NCI-H1092 (cell line): Measurements from ENCODE around the gene MYH7B.

Experiments
- DNase-seq: peaks from one replicate; lab custom pipeline; 2025; lab: John Stamatoyannopoulos, UW

MYH7B gene

DNA sequence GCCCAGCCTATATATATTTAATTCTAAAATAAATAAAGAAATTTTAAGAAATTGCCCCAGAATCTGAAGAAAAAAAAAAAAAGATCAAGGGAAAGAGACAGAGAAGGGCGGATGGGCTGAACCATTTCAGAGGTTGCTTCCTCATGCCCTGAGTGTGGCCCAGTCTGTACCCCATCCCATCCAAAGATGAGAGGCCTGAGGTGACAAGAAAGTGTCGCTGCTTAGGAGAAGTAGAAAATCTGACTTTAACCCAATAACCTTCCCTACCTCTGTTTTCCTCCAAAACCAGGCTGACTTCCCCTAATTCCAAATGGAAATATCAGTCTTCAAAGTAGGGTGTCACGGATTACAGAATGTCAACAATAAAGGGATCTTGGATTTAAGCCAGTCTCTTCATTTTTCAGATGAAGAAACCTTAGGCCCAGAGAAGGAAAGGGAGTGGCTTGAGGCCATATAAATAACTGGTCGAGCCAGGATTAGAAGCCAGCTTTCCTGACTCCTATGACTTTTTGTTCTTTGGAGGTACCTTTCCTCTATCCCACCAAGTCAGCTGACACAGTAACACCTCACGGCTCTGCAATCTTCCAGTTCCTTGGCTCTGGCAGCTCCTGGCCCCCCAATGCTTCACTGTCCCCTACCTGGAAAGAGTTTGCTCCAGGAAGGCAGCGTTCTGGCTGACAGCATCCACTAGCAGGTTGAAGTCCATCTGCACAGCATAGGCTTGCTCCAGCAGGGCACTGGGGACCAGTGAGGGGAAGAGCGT, 10.2 kb upstream of the MYH7B start:
- no peak for DNase-seq

DNA sequence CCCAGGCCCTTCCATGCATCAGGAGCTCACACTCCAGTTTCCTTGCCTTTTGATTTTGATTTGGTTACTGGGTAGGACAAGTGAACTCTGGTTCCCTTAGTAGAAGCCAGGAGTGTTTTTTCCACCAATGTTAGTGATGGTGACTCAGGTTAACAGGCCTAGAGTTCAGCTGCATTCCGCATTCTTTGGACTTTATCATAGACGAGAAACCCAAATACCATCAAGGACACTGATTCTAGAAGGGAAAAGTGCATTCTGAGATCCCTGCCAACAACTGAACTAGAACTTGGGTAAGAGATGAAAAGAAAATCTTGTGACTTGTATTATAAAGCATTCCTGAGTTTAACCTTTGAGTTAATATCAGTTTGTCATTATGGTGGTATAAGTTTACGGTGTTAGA, 9.0 kb upstream of the MYH7B start:
- no peak for DNase-seq

DNA sequence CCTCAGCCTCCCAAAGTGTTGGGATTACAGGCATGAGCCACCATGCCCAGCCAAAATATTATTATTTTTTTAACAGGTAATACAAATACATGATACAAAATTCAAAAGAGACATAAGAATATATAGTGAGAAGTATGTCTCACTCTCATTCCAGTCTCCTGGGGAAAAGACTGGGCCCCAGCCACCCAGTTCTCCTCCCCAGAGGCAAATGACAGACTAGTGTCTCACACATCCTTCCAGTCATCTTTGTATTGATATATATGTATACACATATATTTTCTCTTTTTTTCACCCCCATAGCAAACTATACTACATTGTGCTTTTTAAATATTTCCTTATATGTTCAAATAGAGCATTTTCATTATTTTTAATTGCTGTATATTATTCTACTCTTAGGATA, 8.3 kb upstream of the MYH7B start:
- no peak for DNase-seq

- no peak for DNase-seq
Measured at GRCh38 chr20:34948030-34948429, 7.6 kb upstream of the MYH7B start.

GRCh38 chr20:34949120-34949519, 6.5 kb upstream of the MYH7B start:
- DNase-seq = no peak

GRCh38 chr20:34951252-34951651, 4.4 kb upstream of the MYH7B start:
- DNase-seq = no peak

DNA sequence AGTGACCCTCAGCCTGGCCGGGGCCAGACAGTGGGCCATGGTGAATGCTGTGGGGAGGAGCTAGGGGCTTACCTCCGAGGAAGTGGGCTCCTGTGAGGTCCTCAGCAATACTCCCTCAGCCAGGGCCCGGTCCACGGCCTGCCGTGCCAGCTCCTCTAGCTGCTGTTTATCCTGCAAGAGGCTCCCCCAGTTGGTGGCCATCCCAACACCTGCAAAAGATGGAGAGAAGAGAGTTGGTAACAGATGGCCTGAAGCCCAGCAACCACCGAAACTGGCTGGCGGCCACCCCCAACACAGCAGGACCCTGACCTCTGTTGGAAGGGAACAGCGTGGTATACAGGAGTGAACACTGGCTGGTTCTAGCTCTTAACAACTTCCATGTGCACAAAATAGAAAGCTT, 4.0 kb upstream of the MYH7B start:
- DNase-seq = peak; percentile 7

DNA sequence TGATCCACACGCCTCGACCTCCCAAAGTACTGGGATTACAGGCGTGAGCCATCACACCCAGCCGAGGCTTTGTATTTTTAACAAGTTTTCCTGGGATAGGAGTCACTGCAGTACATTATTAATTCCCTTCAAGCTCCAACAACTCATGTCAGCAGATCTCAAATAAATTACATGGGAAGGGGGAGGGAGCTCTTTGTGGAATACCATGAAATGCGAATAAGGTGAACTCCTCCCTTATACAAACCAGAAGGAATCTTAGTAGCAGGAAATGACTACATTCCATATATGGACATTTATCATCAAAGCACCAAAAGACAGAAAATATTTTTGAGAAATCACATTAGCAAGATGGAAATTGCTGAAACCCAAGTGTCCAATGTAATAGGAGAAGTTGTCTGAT, 3.0 kb upstream of the MYH7B start:
- no peak for DNase-seq

DNA sequence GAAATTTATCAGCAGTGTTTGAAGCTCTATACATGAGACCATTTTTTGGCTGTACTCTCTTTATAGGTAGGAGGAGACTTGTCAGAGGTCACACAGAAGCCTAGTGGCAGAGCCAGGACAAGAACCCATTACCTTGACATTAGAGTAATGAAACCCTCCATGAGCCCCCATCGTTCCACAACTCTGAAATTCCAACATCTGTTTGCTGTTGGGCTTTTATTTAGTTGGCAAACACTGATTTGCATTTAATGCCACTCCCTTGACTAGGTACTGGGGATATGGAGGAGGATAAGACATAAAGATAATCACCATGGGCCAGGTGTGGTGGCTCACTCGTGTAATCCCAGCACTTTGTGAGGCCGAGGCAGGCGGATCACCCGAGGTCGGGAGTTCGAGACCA, 1.7 kb upstream of the MYH7B start:
- no peak for DNase-seq

DNA sequence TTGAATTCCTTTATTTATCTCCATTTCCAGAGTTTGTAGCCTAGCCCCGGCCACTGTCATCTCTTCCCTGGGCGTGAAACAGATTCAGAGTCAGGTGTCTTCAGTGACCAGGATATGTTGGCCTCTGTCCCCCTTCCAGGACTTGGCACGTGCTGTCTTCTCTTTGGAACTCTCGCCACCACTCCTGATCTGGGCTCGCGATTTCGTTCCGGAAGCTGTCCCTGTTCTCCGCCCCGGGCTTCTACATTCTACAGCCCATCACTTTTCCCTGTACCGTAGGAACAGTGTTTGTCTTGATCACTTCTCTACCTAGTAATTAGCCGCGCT, 801 bp upstream of the MYH7B start:
- no peak for DNase-seq

DNA sequence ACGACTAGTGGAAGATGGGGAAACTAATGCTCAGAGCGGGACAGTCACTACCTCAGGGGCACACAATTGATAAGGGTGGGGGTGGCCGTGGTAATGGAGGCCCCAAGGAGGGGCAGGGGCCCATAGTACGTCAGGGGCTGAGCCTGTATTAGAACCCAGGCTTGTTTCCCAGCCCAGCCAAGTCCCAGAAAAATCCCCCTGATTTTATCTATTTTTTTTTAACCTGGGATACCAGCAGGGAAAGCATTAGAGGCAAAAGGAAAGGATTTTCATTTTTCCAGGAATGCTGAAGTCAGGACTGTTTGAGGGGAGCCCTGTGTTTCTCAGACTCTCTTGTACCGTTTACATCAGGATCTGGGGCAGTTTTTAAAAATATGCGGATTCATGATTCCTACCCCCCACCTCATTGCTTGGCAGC, 382 bp downstream of the MYH7B start:
- DNase-seq = no peak

DNA sequence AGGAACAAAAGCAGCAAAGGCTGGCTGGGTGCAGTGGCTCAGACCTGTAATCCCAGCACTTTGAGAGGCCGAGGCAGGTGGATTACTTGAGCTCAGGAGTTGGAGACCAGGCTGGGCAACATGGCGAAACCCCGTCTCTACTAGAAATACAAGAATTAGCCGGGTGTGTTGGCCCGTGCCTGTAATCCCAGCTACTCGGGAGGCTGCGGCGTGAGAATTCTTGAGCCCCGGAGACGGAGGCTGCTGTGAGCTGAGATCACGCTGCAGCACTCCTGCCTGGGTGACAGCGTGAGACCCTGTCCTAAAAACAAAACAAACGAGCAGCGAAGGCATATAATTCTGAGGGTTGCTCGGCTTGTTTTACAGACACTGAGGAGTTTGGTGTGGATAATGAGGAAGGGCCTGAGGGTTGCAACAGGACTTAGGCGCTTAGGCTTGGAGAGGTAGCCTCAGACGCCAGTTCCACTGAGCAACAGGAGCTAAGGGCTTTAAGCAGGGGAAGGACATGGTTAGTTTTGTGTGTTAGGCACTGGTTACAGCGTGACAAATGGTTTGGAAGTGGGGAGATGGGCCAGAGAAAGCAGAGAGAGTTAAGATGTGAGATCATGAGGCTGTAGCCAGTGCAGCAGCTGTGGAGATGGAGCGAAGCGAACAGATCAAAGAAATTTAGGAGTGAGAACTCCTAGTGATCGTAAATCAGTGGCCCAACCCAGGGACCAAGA, 1.2 kb downstream of the MYH7B start:
- DNase-seq = no peak

DNA sequence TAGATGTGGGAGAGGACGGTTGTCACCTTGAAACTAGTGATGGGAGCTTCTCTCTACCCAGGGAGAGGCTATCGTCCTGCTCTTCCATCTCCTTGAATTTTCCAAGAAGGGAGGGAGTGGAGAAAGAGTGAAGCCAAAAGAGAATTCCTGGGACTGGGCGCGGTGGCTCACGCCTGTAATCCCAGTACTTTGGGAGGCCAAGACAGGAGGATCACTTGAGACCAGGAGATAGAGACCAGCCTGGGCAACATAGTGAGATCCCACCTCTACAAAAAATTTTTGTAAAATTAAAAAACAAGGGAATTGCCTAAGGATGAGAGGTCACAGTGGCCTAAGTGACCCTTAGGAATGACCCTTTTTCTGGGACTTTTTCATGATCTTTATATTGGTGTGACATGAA, 8.8 kb downstream of the MYH7B start:
- no peak for DNase-seq

DNA sequence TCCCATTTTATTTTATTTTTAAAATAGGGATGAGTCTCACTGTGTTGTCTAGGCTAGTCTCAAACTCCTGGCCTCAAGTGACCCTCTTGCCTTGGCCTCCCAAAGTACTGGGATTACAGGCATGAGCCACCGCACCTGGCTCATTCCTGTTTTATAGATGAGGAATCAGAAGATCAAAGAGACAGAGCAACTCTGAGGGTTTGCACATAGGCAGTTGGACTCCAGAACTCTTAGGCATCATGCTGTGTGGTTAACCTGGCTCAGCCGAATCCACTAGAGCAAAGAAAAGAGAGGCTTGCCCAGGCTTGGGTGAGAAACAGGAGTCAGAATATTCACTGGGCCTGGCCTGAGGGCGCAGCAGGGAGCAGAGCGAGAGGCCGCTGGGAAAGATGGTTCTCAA, 9.4 kb downstream of the MYH7B start:
- DNase-seq = no peak

GRCh38 chr20:34967421-34967820, 11.8 kb downstream of the MYH7B start:
- DNase-seq = no peak

GRCh38 chr20:34968042-34968775, 12.5 kb downstream of the MYH7B start:
- no peak for DNase-seq

GRCh38 chr20:34970193-34970840, 14.6 kb downstream of the MYH7B start:
- no peak for DNase-seq

- no peak for DNase-seq
Measured at GRCh38 chr20:34970846-34971560, 15.3 kb downstream of the MYH7B start.

- DNase-seq = no peak
Measured at GRCh38 chr20:34971561-34972235, 16.0 kb downstream of the MYH7B start.

DNA sequence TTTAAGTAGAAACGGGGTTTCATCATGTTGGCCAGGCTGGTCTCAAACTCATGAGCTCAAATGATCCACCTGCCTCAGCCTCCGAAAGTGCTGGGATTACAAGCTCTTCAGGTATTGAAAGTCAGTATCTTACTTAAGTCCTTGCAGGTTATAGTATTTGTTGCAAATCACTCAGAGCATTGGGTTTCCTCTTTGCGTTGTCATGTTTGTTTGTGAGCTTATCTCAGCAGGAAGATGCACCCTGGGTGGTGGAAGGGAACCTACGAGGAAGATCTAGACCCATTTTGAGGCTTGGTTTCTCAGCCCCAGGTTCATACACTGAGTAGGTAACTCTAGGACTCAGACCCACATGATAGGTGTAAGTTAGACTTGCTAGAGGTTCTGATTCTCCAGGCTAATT, 18.6 kb downstream of the MYH7B start:
- DNase-seq = no peak

- no peak for DNase-seq
Measured at GRCh38 chr20:34976286-34976685, 20.6 kb downstream of the MYH7B start.
